KMS-11 (cell line): ENCODE measurements around the gene PRKAA1.

ENCODE experiments used
- H2AFZ ChIP-seq: fragments of 200-600 bp; sonication (generic); 2 replicates; pipeline ENCODE4 v1.6.1; 2016; ENCODE audit warnings: antibody characterized with exemption, mixed run types, low read depth
- H3K27ac ChIP-seq: fragments of 200-600 bp; sonication (generic); 2 replicates; pipeline ENCODE4 v1.6.1; 2016; ENCODE audit warnings: mild to moderate bottlenecking, mixed run types
- H3K27me3 ChIP-seq: fragments of 200-600 bp; sonication (generic); 2 replicates; pipeline ENCODE4 v1.6.1; 2017; ENCODE audit warnings: mild to moderate bottlenecking, low read depth, mixed run types, moderate library complexity; ENCODE audit not compliant: insufficient read depth
- H3K36me3 ChIP-seq: fragments of 200-600 bp; sonication (generic); 2 replicates; pipeline ENCODE4 v1.6.1; 2017; ENCODE audit warnings: mild to moderate bottlenecking, mixed run types; ENCODE audit not compliant: insufficient read depth
- H3K4me1 ChIP-seq: fragments of 200-600 bp; sonication (generic); 2 replicates; pipeline ENCODE4 v1.6.1; 2016; ENCODE audit warnings: mild to moderate bottlenecking, low read depth, mixed run types; ENCODE audit not compliant: poor library complexity, severe bottlenecking
- H3K4me2 ChIP-seq: fragments of 200-600 bp; sonication (generic); 2 replicates; pipeline ENCODE4 v1.7.0; 2016; ENCODE audit warnings: mild to moderate bottlenecking, mixed run types
- H3K4me3 ChIP-seq: fragments of 200-600 bp; sonication (generic); IDR thresholded peaks from 2 replicates; pipeline ENCODE4 v1.6.1; 2017; ENCODE audit warnings: low read depth, low read length, mixed read lengths; ENCODE audit not compliant: insufficient read depth
- H3K79me2 ChIP-seq: fragments of 200-600 bp; sonication (generic); 2 replicates; pipeline ENCODE4 v1.6.1; 2016; ENCODE audit warnings: low read depth, mixed run types; ENCODE audit not compliant: insufficient read depth
- H3K9ac ChIP-seq: fragments of 200-600 bp; sonication (generic); 2 replicates; pipeline ENCODE4 v1.6.1; 2016; ENCODE audit warnings: mild to moderate bottlenecking, mixed run types
- H4K20me1 ChIP-seq: fragments of 200-600 bp; sonication (generic); 2 replicates; pipeline ENCODE4 v1.6.1; 2016; ENCODE audit warnings: mild to moderate bottlenecking, mixed run types; ENCODE audit not compliant: insufficient read depth
- TF ChIP-seq, protein P1 (sequence below): fragments of 200-600 bp; sonication (generic); conservative IDR thresholded peaks from 2 replicates; pipeline ENCODE4 v1.6.1; 2017; ENCODE audit warnings: low read depth, mild to moderate bottlenecking, antibody characterized with exemption, low read length, moderate library complexity, mixed read lengths

Gene PRKAA1

DNA sequence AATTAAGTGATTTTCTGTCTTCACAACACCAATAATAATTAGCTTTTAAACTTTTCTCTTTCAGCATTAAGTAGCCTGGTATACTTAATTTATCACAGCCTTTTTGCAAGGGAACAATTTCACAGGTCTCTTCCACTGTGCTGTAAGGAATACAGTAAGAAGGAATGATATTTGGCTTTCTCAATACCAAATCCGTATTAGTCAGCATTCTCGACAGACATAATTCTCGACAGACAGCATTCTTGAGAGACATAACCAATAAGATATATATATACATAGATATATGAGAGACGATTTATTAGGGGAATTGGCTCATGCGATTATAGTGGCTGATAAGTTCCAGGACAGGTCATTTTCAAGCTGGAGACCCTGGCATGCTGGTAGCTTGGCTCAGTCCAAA, 18.0 kb downstream of the PRKAA1 start:
- Histone ChIP-seq H3K27ac (no peak overlapping the region), H3K4me2 (no peak overlapping the region), H3K4me1 (peaks cover 15% of the 10 kb centered on the region), H4K20me1 (no peaks in the 10 kb centered on the region; the same call in 1 of the 2 replicates), H3K79me2 (peaks cover 61% of the 10 kb centered on the region), H3K9ac (no peak overlapping the region), H3K36me3 (no peaks in the 10 kb centered on the region), H3K27me3 (no peaks in the 10 kb centered on the region), H2AFZ (no peak overlapping the region), H3K4me3 (no peak overlapping the region)
- TF ChIP-seq, protein P1, sequence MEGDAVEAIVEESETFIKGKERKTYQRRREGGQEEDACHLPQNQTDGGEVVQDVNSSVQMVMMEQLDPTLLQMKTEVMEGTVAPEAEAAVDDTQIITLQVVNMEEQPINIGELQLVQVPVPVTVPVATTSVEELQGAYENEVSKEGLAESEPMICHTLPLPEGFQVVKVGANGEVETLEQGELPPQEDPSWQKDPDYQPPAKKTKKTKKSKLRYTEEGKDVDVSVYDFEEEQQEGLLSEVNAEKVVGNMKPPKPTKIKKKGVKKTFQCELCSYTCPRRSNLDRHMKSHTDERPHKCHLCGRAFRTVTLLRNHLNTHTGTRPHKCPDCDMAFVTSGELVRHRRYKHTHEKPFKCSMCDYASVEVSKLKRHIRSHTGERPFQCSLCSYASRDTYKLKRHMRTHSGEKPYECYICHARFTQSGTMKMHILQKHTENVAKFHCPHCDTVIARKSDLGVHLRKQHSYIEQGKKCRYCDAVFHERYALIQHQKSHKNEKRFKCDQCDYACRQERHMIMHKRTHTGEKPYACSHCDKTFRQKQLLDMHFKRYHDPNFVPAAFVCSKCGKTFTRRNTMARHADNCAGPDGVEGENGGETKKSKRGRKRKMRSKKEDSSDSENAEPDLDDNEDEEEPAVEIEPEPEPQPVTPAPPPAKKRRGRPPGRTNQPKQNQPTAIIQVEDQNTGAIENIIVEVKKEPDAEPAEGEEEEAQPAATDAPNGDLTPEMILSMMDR, result no peak

DNA sequence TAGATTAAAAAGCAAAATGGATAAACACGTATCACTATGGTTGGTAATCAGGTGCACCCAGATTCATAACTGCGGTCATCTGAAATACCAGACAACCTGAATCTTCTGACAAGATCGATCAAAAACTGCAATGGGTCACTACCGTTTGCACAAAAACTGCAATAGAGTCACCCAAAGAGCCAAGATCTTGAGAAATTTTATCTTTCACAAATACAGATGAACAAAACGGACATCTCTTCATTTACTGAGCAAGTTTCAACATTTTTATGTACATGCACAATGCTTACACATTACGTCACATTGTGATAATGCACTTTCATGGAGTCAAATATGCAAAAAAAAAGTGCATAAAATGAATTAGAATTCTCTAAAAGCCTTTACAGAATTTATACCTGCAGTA, 18.6 kb downstream of the PRKAA1 start:
- Histone ChIP-seq H4K20me1 (no peaks in the 10 kb centered on the region; the same call in 1 of the 2 replicates), H3K27me3 (no peaks in the 10 kb centered on the region), H3K27ac (no peak overlapping the region), H3K4me3 (no peak overlapping the region), H3K4me1 (peaks cover 15% of the 10 kb centered on the region), H3K9ac (no peak overlapping the region), H3K4me2 (no peak overlapping the region), H2AFZ (no peak overlapping the region), H3K36me3 (no peaks in the 10 kb centered on the region), H3K79me2 (peaks cover 55% of the 10 kb centered on the region)
- TF ChIP-seq, protein P1, result no peak

DNA sequence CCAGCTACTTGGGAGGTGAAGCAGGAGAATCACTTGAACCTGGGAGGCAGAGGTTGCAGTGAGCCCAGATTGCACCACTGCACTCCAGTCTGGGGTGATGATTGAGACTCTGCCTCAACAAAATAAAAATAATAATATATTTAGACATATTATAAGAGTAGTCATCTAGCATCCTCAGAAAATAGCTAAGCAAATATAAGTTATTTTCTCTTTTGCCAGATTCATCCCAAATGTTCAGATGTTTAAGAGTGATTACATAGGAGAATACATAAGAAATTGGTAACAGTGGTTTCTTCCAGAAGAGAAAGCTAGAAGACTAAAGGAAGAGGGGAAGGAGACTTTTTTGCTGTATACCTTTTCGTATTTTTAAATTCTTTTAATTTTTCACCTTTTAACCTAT, 20.0 kb downstream of the PRKAA1 start:
- Histone ChIP-seq H3K27ac (no peak overlapping the region), H4K20me1 (no peaks in the 10 kb centered on the region; the same call in 1 of the 2 replicates), H2AFZ (no peak overlapping the region), H3K4me2 (no peak overlapping the region), H3K27me3 (no peaks in the 10 kb centered on the region), H3K36me3 (no peaks in the 10 kb centered on the region), H3K4me1 (peaks cover 15% of the 10 kb centered on the region), H3K4me3 (no peak overlapping the region), H3K9ac (no peak overlapping the region), H3K79me2 (peaks cover 41% of the 10 kb centered on the region)
- TF ChIP-seq, protein P1, result no peak

DNA sequence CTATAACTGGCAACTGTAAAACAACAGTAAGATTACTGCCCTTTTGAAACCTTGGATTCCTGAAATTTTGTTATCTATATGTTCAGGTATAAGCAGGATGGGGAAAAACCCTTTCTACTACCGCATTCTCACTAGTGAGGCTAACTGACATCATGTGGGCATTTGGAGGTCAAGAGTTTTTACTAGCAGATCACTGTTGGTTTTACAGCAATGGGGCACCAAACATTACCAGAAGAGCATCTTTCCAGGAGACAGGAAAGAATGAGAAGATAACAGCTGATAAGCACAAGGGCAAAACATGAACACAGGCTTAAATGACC, 21.6 kb downstream of the PRKAA1 start:
- no peaks in the 10 kb centered on the region for H3K36me3 ChIP-seq
- no peak overlapping the region for H3K9ac ChIP-seq
- H3K4me1 ChIP-seq, result peaks cover 15% of the 10 kb centered on the region
- TF ChIP-seq, protein P1, result no peak
- no peak overlapping the region for H2AFZ ChIP-seq
- H3K4me2 ChIP-seq, result no peak overlapping the region
- H4K20me1 ChIP-seq, result no peaks in the 10 kb centered on the region; the same call in 1 of the 2 replicates
- peaks cover 28% of the 10 kb centered on the region for H3K79me2 ChIP-seq
- no peak overlapping the region for H3K27ac ChIP-seq
- no peak overlapping the region for H3K4me3 ChIP-seq
- no peaks in the 10 kb centered on the region for H3K27me3 ChIP-seq
